K562 (cell line): ENCODE measurements around the gene GNL3. TPM values are rescaled to one million over a fixed set of nuclear protein-coding genes. Genes with fewer than 3 reads are reported as not detected.

Experiments
- BCOR ChIP-seq: fragments of 450-650 bp; IDR thresholded peaks from 2 replicates; pipeline ENCODE4 v1.6.1; 2016
- BRF1 ChIP-seq: IDR thresholded peaks from 3 replicates; pipeline ENCODE4 v1.6.1; 2011; ENCODE audit warnings: borderline replicate concordance, mild to moderate bottlenecking; ENCODE audit not compliant: insufficient read length; ENCODE audit errors: extremely low read depth
- DIDO1 ChIP-seq: fragments of 450-650 bp; IDR thresholded peaks from 2 replicates; pipeline ENCODE4 v1.6.1; 2016; ENCODE audit warnings: low read depth, missing biosample characterization, missing genetic modification characterization
- FOXK2 ChIP-seq, 2 experiments: fragments of 450-650 bp; IDR thresholded peaks in 1 of 2; conservative IDR thresholded peaks in 1 of 2; 2 replicates each; pipeline ENCODE4 v1.6.1; 2016; ENCODE audit warnings: low read depth in 2 of 2, mild to moderate bottlenecking in 1 of 2
- GTF2F1 ChIP-seq: IDR thresholded peaks from 2 replicates; pipeline ENCODE4 v1.6.1; 2011; ENCODE audit warnings: low read depth, low read length, improper control_type of control experiment
- KLF6 ChIP-seq: fragments of 250-450 bp; sonication (Bioruptor Pico); IDR thresholded peaks from 2 replicates; pipeline ENCODE4 v1.4.0; 2020; ENCODE audit warnings: mild to moderate bottlenecking, moderate library complexity, borderline replicate concordance
- MCM3 ChIP-seq: fragments of 450-650 bp; IDR thresholded peaks from 2 replicates; pipeline ENCODE4 v1.6.1; 2016
- MED1 ChIP-seq: sonication (generic); formaldehyde crosslinking; IDR thresholded peaks from 2 replicates; pipeline ENCODE4 v1.8.1; 2023; ENCODE audit warnings: missing genetic modification reagents, borderline replicate concordance
- PHB2 ChIP-seq: fragments of 450-650 bp; IDR thresholded peaks from 2 replicates; pipeline ENCODE4 v1.6.1; 2017; ENCODE audit warnings: low read depth
- POLR2AphosphoS5 ChIP-seq: IDR thresholded peaks from 2 replicates; pipeline ENCODE4 v1.6.1; 2011; ENCODE audit warnings: mild to moderate bottlenecking, low read depth, low read length, moderate library complexity; ENCODE audit not compliant: control insufficient read depth, insufficient read depth
- POLR3A ChIP-seq: IDR thresholded peaks from 2 replicates; pipeline ENCODE4 v1.6.1; 2011; ENCODE audit warnings: borderline replicate concordance, mild to moderate bottlenecking, moderate library complexity; ENCODE audit not compliant: insufficient read length, insufficient read depth; ENCODE audit errors: extremely low read depth
- RBM22 ChIP-seq: fragments of 200-400 bp; formaldehyde crosslinking; IDR thresholded peaks from 2 replicates; pipeline ENCODE4 v1.6.1; 2018; ENCODE audit warnings: low read length, low read depth; ENCODE audit not compliant: poor library complexity, severe bottlenecking
- RHOXF2B ChIP-seq: fragments of 250-450 bp; sonication (Bioruptor Pico); conservative IDR thresholded peaks from 2 replicates; pipeline ENCODE4 v1.5.1; 2021
- SAFB2 ChIP-seq: fragments of 200-400 bp; formaldehyde crosslinking; IDR thresholded peaks from 2 replicates; pipeline ENCODE4 v1.6.1; 2018; ENCODE audit warnings: borderline replicate concordance, low read length, low read depth, moderate library complexity; ENCODE audit not compliant: severe bottlenecking
- SMAD3 ChIP-seq: fragments of 450-650 bp; formaldehyde crosslinking; conservative IDR thresholded peaks from 2 replicates; pipeline ENCODE4 v1.4.0; 2020; ENCODE audit warnings: mild to moderate bottlenecking
- SMARCA5 ChIP-seq: fragments of 450-650 bp; IDR thresholded peaks from 2 replicates; pipeline ENCODE4 v1.6.1; 2016
- TOE1 ChIP-seq, 2 experiments: fragments of 450-650 bp in 1 of 2; sonication (generic) in 1 of 2; formaldehyde crosslinking in 1 of 2; IDR thresholded peaks; 2 replicates each; pipeline versions ENCODE4 v1.7.1 to v1.8.0; 2016 to 2022; ENCODE audit warnings: borderline replicate concordance in 2 of 2, mild to moderate bottlenecking in 2 of 2, antibody characterized with exemption in 1 of 2, inconsistent platforms in 1 of 2, low read depth in 1 of 2, missing genetic modification reagents in 1 of 2, moderate library complexity in 1 of 2
- ZNF165 ChIP-seq: fragments of 250-450 bp; sonication (Bioruptor Pico); IDR thresholded peaks from 2 replicates; pipeline ENCODE4 v1.4.0; 2020; ENCODE audit warnings: borderline replicate concordance
- ZNF175 ChIP-seq: fragments of 200-800 bp; sonication (Bioruptor generic); IDR thresholded peaks from 2 replicates; pipeline ENCODE4 v1.6.1; 2016; ENCODE audit warnings: low read depth, mild to moderate bottlenecking, missing genetic modification characterization, missing compliant biosample characterization
- ZNF436 ChIP-seq: fragments of 250-450, 450-650 bp; sonication (Bioruptor Pico); formaldehyde crosslinking; IDR thresholded peaks from 2 replicates; pipeline ENCODE4 v1.7.0; 2020; ENCODE audit warnings: mild to moderate bottlenecking
- ZNF444 ChIP-seq: fragments of 250-450 bp; sonication (Bioruptor Pico); IDR thresholded peaks from 2 replicates; pipeline ENCODE4 v1.4.0; 2020; ENCODE audit warnings: mild to moderate bottlenecking, moderate library complexity
- polyA plus RNA-seq, 8 experiments: library from polyadenylated mRNA; depleted of rRNA in 4 of 8; stranded (reverse) in 5 of 8; unstranded in 3 of 8; fragments of >200 nt; fragmentation: Nextera tagmentation in 2 of 8; fragmentation: Illumina TruSeq in 1 of 8; extraction: Ambion mirVana in 2 of 8; extraction: Trizol in 1 of 8; gene quantifications; 2 replicates each; pipeline versions ENCODE4 v1.2.1 to v1.2.3, GENCODE V29; 2011 to 2014; ENCODE audit warnings: inconsistent platforms in 1 of 8, missing spikeins in 1 of 8
- total RNA-seq, 7 experiments: library from RNA; depleted of rRNA in 6 of 7; stranded (reverse); fragments of >200 nt in 6 of 7; fragmentation: Illumina TruSeq in 2 of 7; extraction: Trizol in 2 of 7; gene quantifications; 2 replicates each; pipeline versions ENCODE4 v1.2.1 to v1.2.3, GENCODE V29; 2011 to 2021; ENCODE audit warnings: low replicate concordance in 1 of 7
- TF ChIP-seq, protein P1 (sequence below): sonication (generic); formaldehyde crosslinking; IDR thresholded peaks from 2 replicates; pipeline ENCODE4 v1.8.1; 2022; ENCODE audit warnings: missing genetic modification reagents
- TF ChIP-seq, protein P2 (sequence below): sonication (generic); formaldehyde crosslinking; IDR thresholded peaks from 2 replicates; pipeline ENCODE4 v1.8.1; 2023; ENCODE audit warnings: mild to moderate bottlenecking, missing genetic modification reagents

GNL3 gene
- total and polyA plus RNA-seq, 9 of the 15 experiments (the other 6 are each of a cell fraction or from before 2014, with no cell fraction given), result 132 to 313 (median 220) TPM

DNA sequence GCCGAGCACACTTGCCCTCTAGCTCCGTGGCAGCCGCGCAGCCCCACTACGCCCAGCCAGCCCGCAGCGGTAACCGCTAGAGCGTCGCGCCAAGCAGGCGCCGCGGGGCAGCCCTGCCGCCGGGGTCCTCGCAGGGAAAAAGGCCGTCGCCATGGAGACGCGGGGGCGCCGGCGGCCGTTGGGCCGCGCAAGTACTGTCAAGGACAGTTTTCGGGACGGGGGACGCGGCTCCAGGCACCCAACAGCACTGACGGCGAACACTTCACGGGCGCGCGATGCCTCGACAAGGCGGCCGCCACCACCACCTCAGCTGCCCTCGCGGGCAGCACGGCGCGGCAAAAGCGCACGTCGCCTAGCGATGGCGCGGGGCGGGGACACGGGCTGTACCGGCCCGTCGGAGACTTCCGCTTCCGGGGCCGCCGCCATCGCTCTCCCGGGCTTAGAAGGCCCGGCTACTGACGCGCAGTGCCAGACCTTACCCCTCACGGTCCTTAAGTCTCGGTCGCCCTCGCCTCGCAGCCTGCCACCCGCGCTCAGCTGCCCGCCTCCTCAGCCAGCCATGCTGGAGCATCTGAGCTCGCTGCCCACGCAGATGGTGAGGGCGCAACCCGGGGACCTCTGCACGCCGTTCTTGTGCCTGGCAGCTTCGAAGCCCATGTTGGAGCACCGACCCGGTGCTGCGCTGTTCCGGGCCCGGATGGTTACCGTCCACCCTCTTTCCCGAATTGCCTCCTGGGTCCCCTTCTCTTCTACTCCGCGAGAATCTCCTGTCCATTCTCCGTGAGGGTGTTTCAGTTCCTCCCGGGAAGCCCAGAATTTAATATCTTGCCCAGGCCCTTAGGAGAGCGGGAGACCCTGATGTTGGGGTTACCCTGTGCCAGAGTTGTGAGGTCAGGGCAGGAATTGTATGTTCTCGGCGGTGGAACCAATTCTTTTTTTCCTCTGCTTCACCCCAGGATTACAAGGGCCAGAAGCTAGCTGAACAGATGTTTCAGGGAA lies 20.2 kb downstream of the GNL3 start, which contains the start of the genes GLT8D1 and SPCS1 (continued):
- TF ChIP-seq ZNF436 (CRISPR knock-in tag), result no peak
- TF ChIP-seq, protein P1, sequence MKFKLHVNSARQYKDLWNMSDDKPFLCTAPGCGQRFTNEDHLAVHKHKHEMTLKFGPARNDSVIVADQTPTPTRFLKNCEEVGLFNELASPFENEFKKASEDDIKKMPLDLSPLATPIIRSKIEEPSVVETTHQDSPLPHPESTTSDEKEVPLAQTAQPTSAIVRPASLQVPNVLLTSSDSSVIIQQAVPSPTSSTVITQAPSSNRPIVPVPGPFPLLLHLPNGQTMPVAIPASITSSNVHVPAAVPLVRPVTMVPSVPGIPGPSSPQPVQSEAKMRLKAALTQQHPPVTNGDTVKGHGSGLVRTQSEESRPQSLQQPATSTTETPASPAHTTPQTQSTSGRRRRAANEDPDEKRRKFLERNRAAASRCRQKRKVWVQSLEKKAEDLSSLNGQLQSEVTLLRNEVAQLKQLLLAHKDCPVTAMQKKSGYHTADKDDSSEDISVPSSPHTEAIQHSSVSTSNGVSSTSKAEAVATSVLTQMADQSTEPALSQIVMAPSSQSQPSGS (CRISPR knock-in tag), result no peak
- no peak for TF ChIP-seq BRF1
- no peak for TF ChIP-seq SMARCA5
- TF ChIP-seq, protein P2, sequence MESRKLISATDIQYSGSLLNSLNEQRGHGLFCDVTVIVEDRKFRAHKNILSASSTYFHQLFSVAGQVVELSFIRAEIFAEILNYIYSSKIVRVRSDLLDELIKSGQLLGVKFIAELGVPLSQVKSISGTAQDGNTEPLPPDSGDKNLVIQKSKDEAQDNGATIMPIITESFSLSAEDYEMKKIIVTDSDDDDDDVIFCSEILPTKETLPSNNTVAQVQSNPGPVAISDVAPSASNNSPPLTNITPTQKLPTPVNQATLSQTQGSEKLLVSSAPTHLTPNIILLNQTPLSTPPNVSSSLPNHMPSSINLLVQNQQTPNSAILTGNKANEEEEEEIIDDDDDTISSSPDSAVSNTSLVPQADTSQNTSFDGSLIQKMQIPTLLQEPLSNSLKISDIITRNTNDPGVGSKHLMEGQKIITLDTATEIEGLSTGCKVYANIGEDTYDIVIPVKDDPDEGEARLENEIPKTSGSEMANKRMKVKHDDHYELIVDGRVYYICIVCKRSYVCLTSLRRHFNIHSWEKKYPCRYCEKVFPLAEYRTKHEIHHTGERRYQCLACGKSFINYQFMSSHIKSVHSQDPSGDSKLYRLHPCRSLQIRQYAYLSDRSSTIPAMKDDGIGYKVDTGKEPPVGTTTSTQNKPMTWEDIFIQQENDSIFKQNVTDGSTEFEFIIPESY (CRISPR knock-in tag), result no peak
- TF ChIP-seq TOE1 (IDR thresholded peaks at IDR 0.05; ENCODE audit: borderline replicate concordance), result no peak
- no peak for TF ChIP-seq TOE1 (CRISPR knock-in tag; IDR thresholded peaks at IDR 0.05; ENCODE audit: borderline replicate concordance, low read depth)
- no peak for TF ChIP-seq DIDO1 (tag)
- no peak for TF ChIP-seq MED1 (CRISPR knock-in tag)
- TF ChIP-seq POLR3A, result no peak
- no peak for TF ChIP-seq RHOXF2B (CRISPR knock-in tag)
- TF ChIP-seq PHB2, result no peak
- no peak for TF ChIP-seq SMAD3 (CRISPR knock-in tag)
- TF ChIP-seq MCM3, result no peak
- no peak for TF ChIP-seq POLR2AphosphoS5
- TF ChIP-seq KLF6 (CRISPR knock-in tag), result no peak
- no peak for TF ChIP-seq ZNF444 (CRISPR knock-in tag)
- no peak for TF ChIP-seq SAFB2
- TF ChIP-seq GTF2F1, result no peak
- TF ChIP-seq ZNF175 (CRISPR knock-in tag), result no peak
- TF ChIP-seq BCOR, result no peak
- TF ChIP-seq ZNF165 (CRISPR knock-in tag), result no peak
- peak in 1 of 2 experiments; percentile 30; a peak in 1 of 4 replicates for TF ChIP-seq FOXK2 (conservative IDR thresholded peaks at IDR 0.05 in 1 of 2, IDR thresholded peaks at IDR 0.05 in 1 of 2; ENCODE audit: low read depth in 2 of 2)
- TF ChIP-seq RBM22, result peak; percentile 80
